HG03457 (cell line): ENCODE data around the gene PCCA.
A peak's percentile ranks its signal among the peaks of the same experiment; 100 is the strongest.

Experiments
- ATAC-seq: cut with Tn5 transposase; IDR thresholded peaks from one replicate; pipeline ENCODE4 v1.9.1; 2021; ENCODE audit warnings: moderate number of reproducible peaks; ENCODE audit not compliant: unreplicated experiment

The PCCA gene

GRCh38 chr13:100497389-100497788 lies 408.5 kb downstream of the PCCA start:
- no peak for ATAC-seq

GRCh38 chr13:100502446-100502845 lies 413.6 kb downstream of the PCCA start:
- no peak for ATAC-seq

DNA sequence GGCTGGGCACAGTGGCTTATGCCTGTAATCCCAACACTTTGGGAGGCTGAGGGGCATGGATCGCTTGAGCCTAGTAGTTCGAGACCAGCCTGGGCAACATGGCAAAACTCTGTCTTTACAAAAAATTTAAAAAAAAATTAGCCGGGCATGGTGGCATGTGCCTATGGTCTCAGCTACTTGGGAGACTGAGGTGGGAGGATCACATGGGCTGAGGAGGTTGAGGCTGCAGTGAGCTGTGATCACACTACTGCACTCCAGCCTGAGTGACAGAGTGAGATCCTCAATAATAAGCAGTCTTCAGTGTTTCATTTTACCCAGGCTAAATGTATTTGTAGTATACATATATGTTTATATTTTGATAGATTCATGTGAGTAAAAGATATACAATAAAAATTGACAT lies 414.7 kb downstream of the PCCA start:
- ATAC-seq = no peak

GRCh38 chr13:100506154-100506553 lies 417.3 kb downstream of the PCCA start:
- no peak for ATAC-seq

GRCh38 chr13:100506600-100507422 lies 417.9 kb downstream of the PCCA start:
- ATAC-seq = no peak

GRCh38 chr13:100508455-100508854 lies 419.6 kb downstream of the PCCA start:
- no peak for ATAC-seq

GRCh38 chr13:100508996-100509395 lies 420.1 kb downstream of the PCCA start:
- no peak for ATAC-seq

DNA sequence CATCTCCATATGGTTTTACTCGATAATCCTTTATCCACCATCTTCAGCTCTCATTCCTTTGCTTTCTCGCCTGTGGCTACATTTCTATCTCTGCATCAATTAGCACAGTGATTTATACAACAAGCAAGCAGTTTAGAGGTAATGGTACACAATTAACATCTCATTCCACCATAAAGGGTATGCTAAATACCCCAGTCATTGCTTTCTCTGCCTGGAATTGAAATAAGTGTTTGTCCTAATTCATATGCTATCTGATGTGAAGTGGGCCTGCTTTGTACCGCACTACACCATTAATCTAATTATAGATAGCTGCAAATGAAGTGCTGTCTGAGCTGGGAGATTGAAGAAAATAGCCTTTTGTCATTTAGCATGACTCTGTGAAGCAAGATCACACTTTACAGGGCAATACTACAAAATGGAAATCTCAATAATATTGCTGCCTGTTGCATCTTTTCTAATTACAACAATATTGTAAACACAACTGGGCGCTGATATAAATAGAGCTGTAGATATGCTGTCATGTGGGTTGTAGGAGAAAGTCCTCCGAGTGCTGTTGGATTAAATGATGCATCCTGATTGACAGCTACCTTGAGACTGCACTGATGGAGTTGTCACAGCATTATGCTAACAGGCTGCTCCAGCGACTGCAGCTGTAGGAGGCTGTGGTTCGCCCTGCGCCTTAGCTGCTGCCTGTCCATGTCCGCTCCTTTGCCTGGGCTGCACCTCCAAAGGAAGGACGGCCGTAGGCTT lies 421.5 kb downstream of the PCCA start:
- no peak for ATAC-seq

DNA sequence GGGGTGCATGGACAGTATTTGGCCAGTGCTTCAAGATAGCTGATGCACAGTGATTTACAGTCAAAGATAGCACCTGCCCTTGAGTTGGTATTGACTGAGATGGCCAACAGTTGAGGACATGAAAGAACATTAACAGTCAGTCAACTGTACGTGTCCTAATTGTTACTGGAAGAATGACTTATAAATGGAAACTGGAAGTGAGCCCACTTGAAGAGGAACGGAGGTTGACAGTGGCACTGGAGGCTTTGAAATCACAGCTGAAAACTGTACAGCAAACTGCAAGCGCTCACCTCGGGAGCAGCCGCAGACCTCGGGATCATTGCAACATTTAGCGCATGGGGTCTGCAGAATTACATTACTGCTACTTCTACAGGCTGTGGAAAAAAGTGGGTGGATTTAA lies 422.6 kb downstream of the PCCA start:
- no peak for ATAC-seq

GRCh38 chr13:100512422-100512821 lies 423.5 kb downstream of the PCCA start:
- no peak for ATAC-seq

- ATAC-seq = no peak
These were observed 424.3 kb downstream of the PCCA start for GRCh38 chr13:100513171-100513570.

DNA sequence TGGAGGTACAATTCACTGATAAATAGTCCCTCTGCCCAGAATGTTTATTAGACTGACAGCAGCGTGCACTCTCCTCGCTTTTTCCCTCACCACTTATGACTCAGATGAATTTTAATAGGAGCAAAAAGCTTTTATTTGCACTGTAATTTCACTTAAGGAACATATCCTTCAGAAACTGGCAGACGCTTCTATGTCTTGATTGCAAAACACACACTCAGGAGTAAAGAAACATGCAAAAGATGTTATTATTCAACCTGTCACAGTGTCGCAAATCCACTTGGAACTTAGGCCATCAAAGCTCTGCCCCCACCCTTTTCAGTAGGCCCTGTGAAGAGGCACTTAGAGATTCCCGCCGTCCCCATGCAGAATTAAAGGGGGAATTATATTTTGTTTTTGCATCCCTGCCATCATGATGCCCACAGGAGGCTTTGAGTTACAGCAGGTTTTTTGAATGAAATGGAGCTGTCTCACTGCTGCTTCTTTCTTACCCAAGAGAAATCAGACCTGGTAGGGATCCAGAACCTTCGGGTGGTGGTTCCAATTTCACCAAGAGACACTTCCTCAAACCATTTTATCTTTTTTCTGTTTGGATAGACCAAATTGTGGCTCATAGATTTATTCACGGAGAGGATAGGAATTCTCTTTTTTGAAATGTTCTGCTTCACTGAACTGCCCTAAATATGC lies 425.2 kb downstream of the PCCA start:
- ATAC-seq = no peak

DNA sequence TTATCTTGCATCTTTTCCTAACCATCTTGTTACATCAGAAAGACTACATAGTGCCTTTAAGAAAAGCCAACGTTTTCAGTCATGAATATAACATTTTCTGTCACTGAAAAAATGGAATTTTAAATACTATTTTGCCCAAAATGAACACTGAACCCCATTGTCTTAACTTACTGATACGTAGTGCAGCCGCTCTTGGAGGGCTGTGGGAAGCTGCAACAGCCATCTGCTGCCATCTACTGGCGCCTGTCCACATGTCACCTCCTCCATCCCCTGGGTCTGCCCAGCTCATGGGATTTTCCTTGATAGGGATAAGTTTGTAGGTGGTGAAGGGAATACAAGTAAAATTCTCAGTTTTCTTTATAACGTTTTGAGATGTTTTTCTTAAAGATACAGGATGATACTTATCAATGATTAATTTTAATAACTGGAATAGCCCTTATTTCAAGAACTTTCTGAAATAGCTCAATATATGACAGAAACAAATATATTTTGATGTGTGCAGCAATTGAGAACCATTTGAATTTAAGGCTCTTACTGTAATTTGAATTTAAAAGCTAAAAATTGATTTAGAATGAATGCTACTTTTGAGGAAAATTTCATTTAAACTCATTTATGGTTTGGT lies 426.0 kb downstream of the PCCA start:
- peak; percentile 85 for ATAC-seq

DNA sequence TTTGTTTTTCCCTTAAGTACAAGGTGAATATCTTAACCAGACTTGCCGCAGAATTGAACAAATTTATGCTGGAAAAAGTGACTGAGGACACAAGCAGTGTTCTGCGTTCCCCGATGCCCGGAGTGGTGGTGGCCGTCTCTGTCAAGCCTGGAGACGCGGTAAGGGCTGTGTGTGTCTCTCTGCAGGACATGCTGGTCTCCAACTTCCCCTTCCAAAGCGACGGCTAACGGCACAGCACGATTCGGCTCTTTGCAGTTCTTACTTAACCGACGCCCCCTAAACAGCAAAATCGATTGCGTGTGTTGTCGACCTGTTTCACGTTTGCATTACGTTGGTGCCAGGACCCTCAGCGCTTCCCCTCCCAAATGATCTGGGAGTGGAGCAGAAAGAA lies 426.5 kb downstream of the PCCA start:
- no peak for ATAC-seq

GRCh38 chr13:100517135-100517534 lies 428.2 kb downstream of the PCCA start:
- ATAC-seq = no peak

DNA sequence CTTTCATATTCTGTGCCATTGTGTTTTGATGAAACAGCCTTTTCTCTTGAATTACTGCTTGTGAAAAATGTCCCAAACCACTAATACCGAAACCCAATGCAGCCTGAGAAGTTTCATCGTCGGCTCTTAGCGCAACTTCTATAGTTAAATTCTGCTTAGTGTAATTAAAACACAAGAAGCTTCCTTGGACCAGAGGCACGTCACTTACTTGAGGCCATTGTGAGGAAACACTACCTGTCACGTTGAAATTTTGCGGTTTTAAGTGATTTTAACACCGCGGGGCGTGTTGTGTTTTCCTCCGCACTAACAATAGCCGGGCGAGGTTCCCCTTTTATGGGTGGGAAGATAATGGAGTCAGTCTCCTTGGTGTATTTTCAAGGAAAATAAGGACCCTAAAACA lies 428.8 kb downstream of the PCCA start:
- no peak for ATAC-seq

DNA sequence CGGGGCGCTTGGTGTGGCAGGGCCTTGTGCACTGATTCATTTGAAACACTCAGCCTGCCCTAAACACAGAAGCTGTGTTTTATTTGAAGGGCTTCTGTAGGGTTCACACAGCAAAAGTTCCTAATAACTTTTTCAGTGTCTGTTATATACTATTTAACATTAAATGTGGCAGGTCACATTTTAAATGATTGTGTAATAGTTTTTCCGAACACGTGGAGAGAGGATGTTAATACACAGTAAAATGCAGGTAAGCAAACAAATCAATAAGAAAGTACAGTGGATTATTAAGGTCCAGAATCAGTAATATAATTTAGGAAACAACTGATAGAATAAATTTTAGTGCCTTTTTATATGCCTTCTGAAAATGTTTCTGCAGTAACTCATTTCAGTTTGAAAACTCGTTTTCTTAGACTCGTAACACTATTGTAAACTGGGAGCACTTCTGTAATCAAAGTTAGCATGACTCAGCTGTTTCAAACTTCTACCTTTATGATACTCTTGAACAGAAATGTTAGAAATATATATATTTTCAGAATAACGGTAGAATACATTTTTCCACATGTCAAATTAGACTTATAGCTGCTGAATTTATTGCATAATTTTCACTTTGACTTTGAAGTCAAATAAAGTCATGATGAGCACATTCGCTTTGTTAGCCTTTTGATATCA lies 429.6 kb downstream of the PCCA start:
- ATAC-seq = no peak

- ATAC-seq = no peak
These were observed 430.7 kb downstream of the PCCA start for GRCh38 chr13:100519626-100520025.

DNA sequence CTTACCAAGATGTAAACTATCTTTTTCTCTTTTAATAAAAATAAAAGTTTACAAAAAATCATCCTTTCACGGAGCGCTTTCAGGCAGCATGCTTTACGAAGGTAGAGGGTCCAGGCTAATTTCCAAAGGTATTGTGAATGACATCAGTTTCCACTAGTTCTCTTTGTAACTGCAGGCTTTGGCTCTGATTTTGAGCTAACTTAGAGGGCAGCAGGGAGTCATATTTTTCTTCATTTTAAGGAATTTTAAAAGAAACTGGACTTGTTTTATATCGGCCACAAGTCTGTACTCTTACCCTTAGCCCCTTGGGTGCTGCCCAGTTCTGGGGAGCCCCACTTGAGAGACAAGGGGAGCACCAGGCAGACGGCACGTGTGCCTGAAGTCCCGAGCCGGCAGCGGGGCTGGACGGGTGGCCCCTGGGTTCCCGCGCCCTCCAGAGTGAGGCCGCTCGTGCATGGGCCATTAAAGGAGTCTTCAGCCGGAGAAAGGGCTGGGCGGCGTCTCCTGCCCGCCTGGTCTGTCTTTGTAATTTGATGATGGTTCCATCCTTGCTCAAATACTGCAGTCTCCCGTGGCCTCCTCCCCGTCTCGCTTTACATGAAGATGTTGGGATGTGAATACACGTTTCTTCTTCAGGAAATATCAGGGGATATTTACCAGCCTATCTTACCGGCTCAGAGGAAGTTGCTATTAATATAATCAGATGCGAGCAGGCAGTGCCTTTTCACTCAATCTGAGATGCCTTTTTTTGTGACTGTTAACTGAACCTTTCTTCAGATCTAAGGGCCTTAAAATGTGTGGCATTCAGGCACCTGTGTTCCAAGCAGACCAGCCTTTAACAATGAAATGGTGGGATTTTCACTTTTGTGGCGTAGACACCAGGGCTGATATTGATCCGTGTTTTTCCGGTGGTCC lies 432.3 kb downstream of the PCCA start:
- ATAC-seq = no peak
